RWPE2 (cell line): ENCODE measurements around the gene MBLAC1.

Experiments used
- ATAC-seq: fragments of 200-7000 bp; cut with Tn5 transposase; 3 replicates; pipeline ENCODE4 v1.9.1; 2021; ENCODE audit warnings: low read depth
- DNase-seq: peaks from one replicate; pipeline ENCODE4 v3.0.0-alpha.2; 2020; ENCODE audit warnings: low spot score
- H3K27ac ChIP-seq: fragments of 450-650 bp; 2 replicates; pipeline ENCODE4 v1.5.1; 2017; ENCODE audit warnings: mild to moderate bottlenecking; ENCODE audit not compliant: poor library complexity, severe bottlenecking
- H3K27me3 ChIP-seq: fragments of 250-450 bp; sonication (Bioruptor Pico); 2 replicates; pipeline ENCODE4 v1.5.1; 2021; ENCODE audit warnings: mild to moderate bottlenecking, moderate library complexity; ENCODE audit not compliant: insufficient read depth, poor library complexity, severe bottlenecking
- H3K36me3 ChIP-seq: fragments of 250-450 bp; sonication (Bioruptor Pico); 2 replicates; pipeline ENCODE4 v1.5.1; 2020; ENCODE audit warnings: low read depth, mild to moderate bottlenecking, moderate library complexity
- H3K4me1 ChIP-seq: fragments of 250-450 bp; sonication (Bioruptor Pico); 2 replicates; pipeline ENCODE4 v1.5.1; 2021; ENCODE audit warnings: mild to moderate bottlenecking, moderate library complexity; ENCODE audit not compliant: insufficient read depth, poor library complexity, severe bottlenecking
- H3K4me3 ChIP-seq: fragments of 250-450 bp; sonication (Bioruptor Pico); 2 replicates; pipeline ENCODE4 v1.5.1; 2021; ENCODE audit warnings: mild to moderate bottlenecking, moderate library complexity; ENCODE audit not compliant: severe bottlenecking
- H3K9me3 ChIP-seq: fragments of 250-450 bp; sonication (Bioruptor Pico); 2 replicates; pipeline ENCODE4 v1.5.1; 2021; ENCODE audit warnings: mild to moderate bottlenecking, moderate library complexity; ENCODE audit not compliant: severe bottlenecking
- TF ChIP-seq, protein P1 (sequence below): fragments of 450-650 bp; IDR thresholded peaks from one replicate; pipeline ENCODE4 v1.5.1; 2017; ENCODE audit warnings: mild to moderate bottlenecking, moderate library complexity; ENCODE audit not compliant: poor library complexity, severe bottlenecking

MBLAC1 gene

DNA sequence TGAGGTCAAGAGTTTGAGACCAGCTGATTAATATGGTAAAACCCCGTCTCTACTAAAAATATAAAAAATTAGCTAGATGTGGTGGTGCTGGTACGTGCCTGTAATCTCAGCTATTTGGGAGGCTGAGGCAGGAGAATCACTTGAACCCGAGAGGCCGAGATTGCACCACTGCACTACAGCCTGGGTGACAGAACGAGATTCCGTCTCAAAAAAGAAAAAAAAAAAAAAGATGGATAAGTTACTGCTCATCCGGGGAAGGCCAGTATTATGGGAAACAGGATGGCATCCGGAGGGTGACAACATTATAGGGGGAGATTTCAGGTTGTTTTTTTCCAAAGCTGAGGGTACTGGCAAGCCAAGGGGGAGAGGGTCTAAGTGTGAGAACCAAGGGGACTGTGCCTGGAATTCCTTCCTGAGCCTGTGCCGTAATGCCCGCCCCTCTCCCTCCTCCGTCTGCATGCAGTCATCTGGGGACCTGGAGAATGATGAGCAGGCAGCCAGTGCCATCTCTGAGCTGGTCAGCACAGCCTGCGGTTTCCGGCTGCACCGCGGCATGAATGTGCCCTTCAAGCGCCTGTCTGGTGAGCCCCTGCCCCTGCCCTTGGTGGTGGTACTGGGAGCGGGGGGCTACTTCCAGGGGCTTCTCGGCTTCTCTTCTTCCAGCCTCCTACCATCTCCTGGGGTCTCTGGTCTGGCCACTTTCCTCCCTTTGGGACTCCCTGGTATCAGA lies 26.3 kb downstream of the MBLAC1 start:
- TF ChIP-seq, protein P1, sequence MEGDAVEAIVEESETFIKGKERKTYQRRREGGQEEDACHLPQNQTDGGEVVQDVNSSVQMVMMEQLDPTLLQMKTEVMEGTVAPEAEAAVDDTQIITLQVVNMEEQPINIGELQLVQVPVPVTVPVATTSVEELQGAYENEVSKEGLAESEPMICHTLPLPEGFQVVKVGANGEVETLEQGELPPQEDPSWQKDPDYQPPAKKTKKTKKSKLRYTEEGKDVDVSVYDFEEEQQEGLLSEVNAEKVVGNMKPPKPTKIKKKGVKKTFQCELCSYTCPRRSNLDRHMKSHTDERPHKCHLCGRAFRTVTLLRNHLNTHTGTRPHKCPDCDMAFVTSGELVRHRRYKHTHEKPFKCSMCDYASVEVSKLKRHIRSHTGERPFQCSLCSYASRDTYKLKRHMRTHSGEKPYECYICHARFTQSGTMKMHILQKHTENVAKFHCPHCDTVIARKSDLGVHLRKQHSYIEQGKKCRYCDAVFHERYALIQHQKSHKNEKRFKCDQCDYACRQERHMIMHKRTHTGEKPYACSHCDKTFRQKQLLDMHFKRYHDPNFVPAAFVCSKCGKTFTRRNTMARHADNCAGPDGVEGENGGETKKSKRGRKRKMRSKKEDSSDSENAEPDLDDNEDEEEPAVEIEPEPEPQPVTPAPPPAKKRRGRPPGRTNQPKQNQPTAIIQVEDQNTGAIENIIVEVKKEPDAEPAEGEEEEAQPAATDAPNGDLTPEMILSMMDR: no peak
- Histone ChIP-seq H3K9me3 (no peaks in the 10 kb centered on the region), H3K36me3 (peaks cover 59% of the 10 kb centered on the region), H3K27me3 (no peaks in the 10 kb centered on the region), H3K4me3 (no peak overlapping the region), H3K4me1 (peaks cover 8% of the 10 kb centered on the region), H3K27ac (no peak overlapping the region)
- ATAC-seq (no peak), DNase-seq (no peak)

DNA sequence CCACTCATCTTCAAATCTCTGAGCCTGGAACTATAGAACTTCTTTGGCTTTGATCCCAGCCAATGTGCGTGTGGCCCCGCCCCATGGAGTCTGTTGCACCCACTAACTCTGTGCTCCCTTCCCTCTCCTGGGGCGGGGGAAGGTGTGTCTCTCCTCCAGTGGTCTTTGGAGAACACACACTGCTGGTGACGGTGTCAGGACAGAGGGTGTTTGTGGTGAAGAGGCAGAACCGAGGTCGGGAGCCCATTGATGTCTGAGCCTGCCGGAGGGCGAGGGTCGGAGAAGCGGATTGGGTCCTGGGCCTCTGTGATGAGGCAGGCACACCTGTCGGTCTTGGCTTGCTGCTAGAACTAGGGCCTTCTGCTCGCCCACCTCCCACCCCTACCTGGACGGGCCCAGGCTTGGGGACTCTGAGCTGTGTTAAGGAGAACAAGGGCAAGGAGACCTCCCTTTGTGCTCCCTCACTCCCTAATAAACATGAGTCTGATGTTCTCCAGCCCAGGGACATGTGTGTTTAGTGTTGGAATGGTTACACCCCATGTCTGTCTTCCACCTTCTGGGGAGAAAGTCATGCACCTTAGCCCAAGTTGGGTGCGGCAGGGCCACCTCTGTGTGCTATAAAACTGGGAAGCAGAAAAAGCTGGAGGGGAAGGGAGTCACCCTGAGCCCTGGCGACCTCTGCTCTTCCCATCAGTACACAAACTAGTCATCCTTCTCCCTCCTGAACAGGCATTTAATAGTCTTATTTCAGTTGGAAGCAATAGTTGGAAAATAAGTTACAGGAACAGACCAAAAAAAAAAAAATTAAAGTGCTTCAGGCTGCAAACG lies 27.2 kb downstream of the MBLAC1 start:
- Histone ChIP-seq H3K27me3 (no peaks in the 10 kb centered on the region), H3K9me3 (no peaks in the 10 kb centered on the region), H3K4me3 (no peak overlapping the region), H3K4me1 (peaks cover 8% of the 10 kb centered on the region), H3K27ac (peak overlapping the region; percentile 4), H3K36me3 (peaks cover 59% of the 10 kb centered on the region)
- DNase-seq (no peak), ATAC-seq (no peak)
- TF ChIP-seq, protein P1: no peak

DNA sequence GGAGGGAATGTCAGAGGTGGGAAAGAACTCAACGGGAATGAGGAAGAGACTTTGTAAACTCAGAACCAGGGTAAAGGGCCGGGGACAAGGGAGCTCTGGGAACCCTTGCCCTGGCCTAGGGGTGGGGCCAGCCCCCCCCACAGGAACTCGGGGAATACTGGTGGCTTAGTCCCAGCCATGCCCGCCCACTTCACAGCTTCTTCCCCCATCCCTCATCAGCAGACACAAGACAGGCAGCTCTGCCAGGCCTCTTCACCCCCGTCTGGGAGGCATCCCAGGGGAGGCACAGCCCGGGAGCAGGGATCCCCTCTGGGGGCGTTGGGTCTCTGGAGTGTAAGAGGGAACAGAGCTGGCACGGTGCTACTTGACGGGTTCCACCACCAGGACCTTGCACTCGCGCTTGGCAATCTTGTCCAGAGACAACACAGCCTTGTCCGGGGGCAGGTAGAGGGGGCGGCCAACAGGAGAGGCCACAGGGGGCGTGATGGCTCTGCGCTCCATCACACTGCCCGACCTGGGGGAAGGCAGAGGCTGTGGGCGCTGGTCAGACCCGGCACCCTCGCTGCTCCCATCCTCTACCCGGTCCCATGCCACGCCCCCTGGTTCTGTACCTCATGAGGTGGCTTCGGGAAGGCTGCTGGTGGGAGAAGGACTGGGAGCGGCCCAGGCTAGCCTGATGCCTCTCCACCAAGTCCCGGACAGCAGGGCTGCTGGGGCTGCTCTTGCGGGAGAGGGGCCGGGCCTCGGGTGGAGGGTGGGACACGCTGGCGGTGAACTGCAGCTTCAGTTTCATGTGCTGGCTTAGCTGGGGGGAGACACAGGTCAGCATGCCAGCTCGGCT lies 28.1 kb downstream of the MBLAC1 start:
- Histone ChIP-seq H3K36me3 (peaks cover 54% of the 10 kb centered on the region), H3K9me3 (no peaks in the 10 kb centered on the region), H3K4me3 (no peak overlapping the region), H3K27ac (no peak overlapping the region), H3K27me3 (no peaks in the 10 kb centered on the region), H3K4me1 (peaks cover 5% of the 10 kb centered on the region)
- DNase-seq: no peak
- TF ChIP-seq, protein P1: no peak
- ATAC-seq: no peak

DNA sequence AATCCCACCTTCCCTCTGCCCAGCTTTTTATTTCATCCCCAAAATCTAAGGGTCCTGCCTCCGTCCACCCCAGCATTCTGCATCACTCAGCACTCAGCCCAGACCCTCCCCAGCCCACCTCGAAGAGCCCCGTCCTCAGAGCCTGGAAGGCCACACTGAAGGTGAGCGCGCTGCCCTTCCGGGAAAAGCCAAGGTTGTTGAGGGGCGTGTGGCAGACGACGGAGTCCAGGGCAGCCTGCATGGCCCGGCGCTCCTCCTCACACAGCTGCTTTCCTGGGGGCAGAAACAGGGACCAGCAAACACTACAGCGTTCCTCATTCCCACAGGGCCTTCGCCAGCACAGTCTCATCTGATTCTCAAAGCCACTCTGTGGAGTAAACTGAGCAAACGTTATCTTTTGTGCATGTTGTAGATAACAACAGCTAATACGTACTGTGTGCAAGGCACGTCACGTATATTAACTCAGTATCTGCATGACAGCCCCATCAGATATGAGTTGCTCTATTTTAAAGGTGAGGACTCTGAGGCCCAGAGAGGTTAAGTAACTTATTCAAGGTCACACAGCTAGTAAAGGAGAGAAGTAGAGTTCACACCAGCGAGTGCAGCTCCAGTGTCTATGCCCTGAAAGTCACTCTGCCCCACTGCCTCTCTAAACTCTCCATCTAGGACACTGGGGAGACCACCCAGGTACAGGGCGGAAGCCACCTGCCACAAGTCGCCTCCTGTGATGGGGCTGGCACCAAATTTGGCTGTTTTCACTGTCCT lies 29.0 kb downstream of the MBLAC1 start:
- no peaks in the 10 kb centered on the region for H3K9me3 ChIP-seq
- H3K36me3 ChIP-seq: peaks cover 46% of the 10 kb centered on the region
- no peaks in the 10 kb centered on the region for H3K27me3 ChIP-seq
- no peak overlapping the region for H3K4me3 ChIP-seq
- DNase-seq: no peak
- H3K27ac ChIP-seq: no peak overlapping the region
- ATAC-seq: no peak
- H3K4me1 ChIP-seq: no peaks in the 10 kb centered on the region
- TF ChIP-seq, protein P1: no peak
